K562 (cell line): ENCODE measurements around the gene RGS7.

Source experiments
- CHD2 ChIP-seq: IDR thresholded peaks from 2 replicates; pipeline ENCODE4 v1.6.1; 2011; ENCODE audit warnings: low read depth, low read length
- EP300 ChIP-seq: IDR thresholded peaks from 2 replicates; pipeline ENCODE4 v1.6.1; 2012; ENCODE audit warnings: low read length, improper control_type of control experiment
- EWSR1 ChIP-seq: fragments of 450-650 bp; IDR thresholded peaks from 2 replicates; pipeline ENCODE4 v1.6.1; 2018; ENCODE audit warnings: borderline replicate concordance, mild to moderate bottlenecking, low read depth, moderate library complexity; ENCODE audit not compliant: partially characterized antibody
- EZH2 ChIP-seq: IDR thresholded peaks from 2 replicates; pipeline ENCODE4 v1.6.1; 2012; ENCODE audit warnings: low read depth, mild to moderate bottlenecking, inconsistent platforms, low read length, borderline replicate concordance
- MCM2 ChIP-seq: fragments of 450-650 bp; IDR thresholded peaks from 2 replicates; pipeline ENCODE4 v1.6.1; 2017; ENCODE audit warnings: low read depth, mild to moderate bottlenecking
- SIN3A ChIP-seq, 2 experiments: fragments of 150-350 bp in 1 of 2; IDR thresholded peaks; 2 replicates each; pipeline ENCODE4 v1.6.1; 2011 to 2016; ENCODE audit warnings: borderline replicate concordance in 2 of 2, low read depth in 2 of 2, low read length in 2 of 2, mild to moderate bottlenecking in 2 of 2, moderate library complexity in 2 of 2; ENCODE audit not compliant: control insufficient read depth in 1 of 2
- SMAD4 ChIP-seq: fragments of 250-450 bp; sonication (Bioruptor Pico); conservative IDR thresholded peaks from 2 replicates; pipeline ENCODE4 v1.8.0; 2021; ENCODE audit warnings: inconsistent platforms, mild to moderate bottlenecking, moderate library complexity
- TF ChIP-seq, protein P1 (sequence below), 2 experiments: fragments of 450-650 bp in 1 of 2; sonication (generic) in 1 of 2; formaldehyde crosslinking in 1 of 2; IDR thresholded peaks; 2 replicates each; pipeline versions ENCODE4 v1.7.1 to v1.9.0; 2016 to 2022; ENCODE audit warnings: inconsistent platforms in 1 of 2, mild to moderate bottlenecking in 1 of 2, missing genetic modification reagents in 1 of 2
- TF ChIP-seq, protein P2 (sequence below), 3 experiments: fragments of 200-800 bp in 1 of 3; sonication (Bioruptor generic) in 1 of 3; sonication (generic) in 1 of 3; formaldehyde crosslinking in 1 of 3; IDR thresholded peaks; 2 replicates each; pipeline versions ENCODE4 v1.6.1 to v1.8.0; 2016 to 2022; ENCODE audit warnings: mild to moderate bottlenecking in 2 of 3, missing compliant biosample characterization in 2 of 3, missing genetic modification characterization in 2 of 3, missing genetic modification reagents in 1 of 3
- TF ChIP-seq, protein P3 (sequence below), 3 experiments: IDR thresholded peaks in 2 of 3; conservative IDR thresholded peaks in 1 of 3; 2 replicates each; pipeline ENCODE4 v1.5.1; 2011 to 2012; ENCODE audit warnings: low read length in 3 of 3, mild to moderate bottlenecking in 3 of 3, control low read depth in 2 of 3, improper control_type of control experiment in 1 of 3, inconsistent platforms in 1 of 3, low read depth in 1 of 3, mixed read lengths in 1 of 3, moderate library complexity in 1 of 3; ENCODE audit not compliant: insufficient read depth in 2 of 3
- TF ChIP-seq, protein P4 (sequence below): fragments of 250-450 bp; sonication (Bioruptor Pico); IDR thresholded peaks from 2 replicates; pipeline ENCODE4 v1.8.0; 2021; ENCODE audit warnings: borderline replicate concordance, mild to moderate bottlenecking, moderate library complexity; ENCODE audit not compliant: poor library complexity, severe bottlenecking

DNA sequence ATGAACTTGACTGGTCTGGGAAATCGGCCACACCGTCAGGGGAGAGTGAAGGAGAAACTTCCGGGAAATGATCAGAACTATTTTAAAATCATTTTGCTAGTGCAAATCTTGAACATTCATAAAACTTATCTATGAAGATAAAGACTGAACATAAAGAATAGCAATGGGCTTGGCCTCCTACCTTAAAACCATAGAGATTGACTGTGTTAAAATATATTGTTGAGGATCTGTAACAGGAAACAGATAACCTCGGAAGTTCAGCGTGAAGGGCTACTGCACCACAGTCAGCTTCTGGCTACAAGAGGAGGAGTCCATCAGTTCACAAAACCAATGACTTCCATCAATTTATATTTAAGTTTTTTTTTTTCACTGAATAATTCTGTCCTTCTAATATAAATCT is 127.3 kb downstream of the RGS7 start:
- TF ChIP-seq, protein P1, sequence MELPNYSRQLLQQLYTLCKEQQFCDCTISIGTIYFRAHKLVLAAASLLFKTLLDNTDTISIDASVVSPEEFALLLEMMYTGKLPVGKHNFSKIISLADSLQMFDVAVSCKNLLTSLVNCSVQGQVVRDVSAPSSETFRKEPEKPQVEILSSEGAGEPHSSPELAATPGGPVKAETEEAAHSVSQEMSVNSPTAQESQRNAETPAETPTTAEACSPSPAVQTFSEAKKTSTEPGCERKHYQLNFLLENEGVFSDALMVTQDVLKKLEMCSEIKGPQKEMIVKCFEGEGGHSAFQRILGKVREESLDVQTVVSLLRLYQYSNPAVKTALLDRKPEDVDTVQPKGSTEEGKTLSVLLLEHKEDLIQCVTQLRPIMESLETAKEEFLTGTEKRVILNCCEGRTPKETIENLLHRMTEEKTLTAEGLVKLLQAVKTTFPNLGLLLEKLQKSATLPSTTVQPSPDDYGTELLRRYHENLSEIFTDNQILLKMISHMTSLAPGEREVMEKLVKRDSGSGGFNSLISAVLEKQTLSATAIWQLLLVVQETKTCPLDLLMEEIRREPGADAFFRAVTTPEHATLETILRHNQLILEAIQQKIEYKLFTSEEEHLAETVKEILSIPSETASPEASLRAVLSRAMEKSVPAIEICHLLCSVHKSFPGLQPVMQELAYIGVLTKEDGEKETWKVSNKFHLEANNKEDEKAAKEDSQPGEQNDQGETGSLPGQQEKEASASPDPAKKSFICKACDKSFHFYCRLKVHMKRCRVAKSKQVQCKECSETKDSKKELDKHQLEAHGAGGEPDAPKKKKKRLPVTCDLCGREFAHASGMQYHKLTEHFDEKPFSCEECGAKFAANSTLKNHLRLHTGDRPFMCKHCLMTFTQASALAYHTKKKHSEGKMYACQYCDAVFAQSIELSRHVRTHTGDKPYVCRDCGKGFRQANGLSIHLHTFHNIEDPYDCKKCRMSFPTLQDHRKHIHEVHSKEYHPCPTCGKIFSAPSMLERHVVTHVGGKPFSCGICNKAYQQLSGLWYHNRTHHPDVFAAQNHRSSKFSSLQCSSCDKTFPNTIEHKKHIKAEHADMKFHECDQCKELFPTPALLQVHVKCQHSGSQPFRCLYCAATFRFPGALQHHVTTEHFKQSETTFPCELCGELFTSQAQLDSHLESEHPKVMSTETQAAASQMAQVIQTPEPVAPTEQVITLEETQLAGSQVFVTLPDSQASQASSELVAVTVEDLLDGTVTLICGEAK (IDR thresholded peaks at IDR 0.05): no peak
- TF ChIP-seq, protein P1 (CRISPR knock-in tag; IDR thresholded peaks at IDR 0.05): no peak
- TF ChIP-seq EP300 (no peak), SIN3A (IDR thresholded peaks at IDR 0.05; ENCODE audit: borderline replicate concordance in 2 of 2, control insufficient read depth in 1 of 2, low read depth in 2 of 2, low read length in 2 of 2) (no peak), SMAD4 (CRISPR knock-in tag) (no peak), CHD2 (no peak), EWSR1 (no peak), EZH2 (no peak), MCM2 (no peak)
- TF ChIP-seq, protein P2, sequence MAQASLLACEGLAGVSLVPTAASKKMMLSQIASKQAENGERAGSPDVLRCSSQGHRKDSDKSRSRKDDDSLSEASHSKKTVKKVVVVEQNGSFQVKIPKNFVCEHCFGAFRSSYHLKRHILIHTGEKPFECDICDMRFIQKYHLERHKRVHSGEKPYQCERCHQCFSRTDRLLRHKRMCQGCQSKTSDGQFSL (CRISPR knock-in tag; IDR thresholded peaks at IDR 0.05): no peak
- TF ChIP-seq, protein P2 (tag; IDR thresholded peaks at IDR 0.05): no peak
- TF ChIP-seq, protein P3, sequence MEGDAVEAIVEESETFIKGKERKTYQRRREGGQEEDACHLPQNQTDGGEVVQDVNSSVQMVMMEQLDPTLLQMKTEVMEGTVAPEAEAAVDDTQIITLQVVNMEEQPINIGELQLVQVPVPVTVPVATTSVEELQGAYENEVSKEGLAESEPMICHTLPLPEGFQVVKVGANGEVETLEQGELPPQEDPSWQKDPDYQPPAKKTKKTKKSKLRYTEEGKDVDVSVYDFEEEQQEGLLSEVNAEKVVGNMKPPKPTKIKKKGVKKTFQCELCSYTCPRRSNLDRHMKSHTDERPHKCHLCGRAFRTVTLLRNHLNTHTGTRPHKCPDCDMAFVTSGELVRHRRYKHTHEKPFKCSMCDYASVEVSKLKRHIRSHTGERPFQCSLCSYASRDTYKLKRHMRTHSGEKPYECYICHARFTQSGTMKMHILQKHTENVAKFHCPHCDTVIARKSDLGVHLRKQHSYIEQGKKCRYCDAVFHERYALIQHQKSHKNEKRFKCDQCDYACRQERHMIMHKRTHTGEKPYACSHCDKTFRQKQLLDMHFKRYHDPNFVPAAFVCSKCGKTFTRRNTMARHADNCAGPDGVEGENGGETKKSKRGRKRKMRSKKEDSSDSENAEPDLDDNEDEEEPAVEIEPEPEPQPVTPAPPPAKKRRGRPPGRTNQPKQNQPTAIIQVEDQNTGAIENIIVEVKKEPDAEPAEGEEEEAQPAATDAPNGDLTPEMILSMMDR (IDR thresholded peaks at IDR 0.05 in 2 of 3, conservative IDR thresholded peaks at IDR 0.05 in 1 of 3; ENCODE audit: insufficient read depth in 2 of 3, low read depth in 1 of 3, low read length in 3 of 3): no peak
- TF ChIP-seq, protein P4, sequence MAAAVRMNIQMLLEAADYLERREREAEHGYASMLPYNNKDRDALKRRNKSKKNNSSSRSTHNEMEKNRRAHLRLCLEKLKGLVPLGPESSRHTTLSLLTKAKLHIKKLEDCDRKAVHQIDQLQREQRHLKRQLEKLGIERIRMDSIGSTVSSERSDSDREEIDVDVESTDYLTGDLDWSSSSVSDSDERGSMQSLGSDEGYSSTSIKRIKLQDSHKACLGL (CRISPR knock-in tag): no peak
